Pancreas (tissue), 10 donors: ENCODE data around the gene DDX1. TPM values are rescaled to one million over a fixed set of nuclear protein-coding genes. Genes with fewer than 3 reads are reported as not detected.

Source experiments
- ATAC-seq, 4 donors: fragments of 200-7000 bp; cut with Tn5 transposase; one replicate each; pipeline versions ENCODE4 v1.8.0 to v1.9.1; 2020; ENCODE audit warnings: mild to moderate bottlenecking in 4 of 4, moderate library complexity in 4 of 4
- DNase-seq, 6 donors: peaks; one replicate each; pipeline ENCODE4 v3.0.0-alpha.2; 2020
- FAIRE-seq: peaks from 2 replicates; lab custom pipeline; 2012; peaks lifted over from hg19 to GRCh38; lab: Jason Lieb, UNC
- H3K27ac ChIP-seq, 4 donors: fragments of 200-600 bp; sonication (generic); 1 replicate in 3 of 4; 2 replicates in 1 of 4; pipeline versions ENCODE4 v1.5.0 to v1.8.0; 2020
- H3K27me3 ChIP-seq, 4 donors: fragments of 200-600 bp; one replicate each; pipeline ENCODE4 v1.8.0; 2021
- H3K36me3 ChIP-seq, 3 donors: fragments of 200-600 bp; sonication (generic) in 1 of 3; one replicate each; pipeline versions ENCODE4 v1.5.0 to v1.8.0; 2020 to 2021
- H3K4me1 ChIP-seq, 3 donors: fragments of 200-600 bp; one replicate each; pipeline ENCODE4 v1.8.0; 2021
- H3K4me3 ChIP-seq, 4 donors: fragments of 200-600 bp; sonication (generic) in 2 of 4; one replicate each; pipeline versions ENCODE4 v1.5.0 to v1.8.0; 2020 to 2021
- H3K9me3 ChIP-seq, 4 donors: fragments of 200-600 bp; one replicate each; pipeline ENCODE4 v1.8.0; 2021
- WGBS, 2 donors: extraction: QIAGEN DNeasy Blood & Tissue Kit; methylation state at CpG; one replicate each; pipeline ENCODE4 v1.1.7; 2013; 5-methylcytosine and 5-hydroxymethylcytosine counted together
- intact Hi-C, 3 donors: fragments of 100-400 bp; cut with DNase I; formaldehyde crosslinking; loops; one replicate each; pipeline versions ENCODE4 v1.11.1 to v1.14.2; 2022
- polyA plus RNA-seq, 2 donors: library from polyadenylated mRNA; stranded (reverse); fragments of 200-250 nt; gene quantifications; one replicate each; pipeline ENCODE4 v1.2.3, GENCODE V29; 2013
- total RNA-seq, 6 donors: library from RNA; stranded (reverse); fragmentation: NEBNext Ultra II Directional in 4 of 6; extraction: Animal tissue kit (Norgen Biotek cat#: 25700) in 4 of 6; gene quantifications; one replicate each; pipeline versions ENCODE4 v1.2.1 to v1.2.4, GENCODE V29; 2021 to 2023
- TF ChIP-seq, protein P1 (sequence below), 4 donors: fragments of 200-600 bp; sonication (generic) in 3 of 4; IDR thresholded peaks; one replicate each; pipeline versions ENCODE4 v1.5.0 to v1.8.0; 2021; ENCODE audit warnings: antibody characterized with exemption in 4 of 4
- donor health status: healthy with polysubstance abuse.
- donor health status: DM: no; HTN: no; CAD: no; lungs with moderate emphysema.
- donor health status: DM: no; HTN: no; CAD: no.
- donor health status: control.
- donor health status: control.
- donor health status: Bipolar disorder and iron deficiency.
- donor health status: DM: yes; HTN: yes; CAD: no.
- donor health status: DM: no; HTN: no; CAD: no.
- donor health status: DM: no; HTN: no; CAD: no.
- donor health status: DM: yes; HTN: yes; CAD: no.

DDX1 gene
- total and polyA plus RNA-seq, 8 donors = 25.5 to 55.1 (median 43.1) TPM

DNA sequence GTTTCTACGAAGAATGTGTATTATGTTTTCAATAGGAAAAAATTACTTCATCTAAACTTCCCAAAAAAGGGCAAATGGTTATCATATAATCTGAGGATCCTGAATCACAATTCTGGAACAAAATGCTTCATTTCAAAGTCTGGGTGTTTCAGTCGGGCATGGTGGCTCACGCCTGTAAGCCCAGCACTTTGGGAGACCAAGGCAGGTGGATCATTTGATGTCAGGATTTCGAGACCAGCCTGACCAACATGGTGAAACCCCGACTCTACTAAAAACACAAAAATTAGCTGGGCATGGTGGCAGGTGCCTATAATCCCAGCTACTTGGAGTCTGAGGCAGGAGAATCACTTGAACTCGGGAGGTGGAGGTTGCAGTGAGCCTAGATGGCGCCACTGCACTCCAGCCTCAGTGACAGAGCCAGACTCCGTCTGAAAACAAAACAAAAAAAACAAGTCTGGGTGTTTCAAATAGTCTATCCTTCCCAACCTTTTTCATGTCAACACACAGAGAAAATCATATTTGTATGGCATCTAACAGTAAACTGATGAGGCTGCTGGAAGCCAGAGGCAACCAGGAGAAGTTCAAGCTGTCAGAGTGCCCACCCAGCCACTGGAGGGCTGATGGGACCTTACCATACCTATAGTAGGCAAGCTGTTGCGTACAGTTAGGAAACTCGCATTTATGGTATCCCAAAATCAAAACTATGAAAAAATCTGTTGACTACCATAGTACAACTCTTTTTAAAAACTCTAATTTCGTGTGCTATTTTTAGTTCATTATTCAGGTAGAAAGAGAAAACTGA is 45.2 kb upstream of the DDX1 start:
- no peak for DNase-seq
- Histone ChIP-seq H3K9me3 (no peaks in the 10 kb centered on the region), H3K36me3 (peaks cover 0 to 14% (median 0%) of the 10 kb centered on the region in 3 donors), H3K4me1 (peaks cover 0 to 3% (median 0%) of the 10 kb centered on the region in 3 donors), H3K27me3 (no peaks in the 10 kb centered on the region), H3K27ac (no peak overlapping the region), H3K4me3 (no peak overlapping the region)
- 93 to 96% methylated on average over 11 of the region's 11 CpGs for WGBS, 2 donors
- intact Hi-C loops = no loop called here
- TF ChIP-seq, protein P1, sequence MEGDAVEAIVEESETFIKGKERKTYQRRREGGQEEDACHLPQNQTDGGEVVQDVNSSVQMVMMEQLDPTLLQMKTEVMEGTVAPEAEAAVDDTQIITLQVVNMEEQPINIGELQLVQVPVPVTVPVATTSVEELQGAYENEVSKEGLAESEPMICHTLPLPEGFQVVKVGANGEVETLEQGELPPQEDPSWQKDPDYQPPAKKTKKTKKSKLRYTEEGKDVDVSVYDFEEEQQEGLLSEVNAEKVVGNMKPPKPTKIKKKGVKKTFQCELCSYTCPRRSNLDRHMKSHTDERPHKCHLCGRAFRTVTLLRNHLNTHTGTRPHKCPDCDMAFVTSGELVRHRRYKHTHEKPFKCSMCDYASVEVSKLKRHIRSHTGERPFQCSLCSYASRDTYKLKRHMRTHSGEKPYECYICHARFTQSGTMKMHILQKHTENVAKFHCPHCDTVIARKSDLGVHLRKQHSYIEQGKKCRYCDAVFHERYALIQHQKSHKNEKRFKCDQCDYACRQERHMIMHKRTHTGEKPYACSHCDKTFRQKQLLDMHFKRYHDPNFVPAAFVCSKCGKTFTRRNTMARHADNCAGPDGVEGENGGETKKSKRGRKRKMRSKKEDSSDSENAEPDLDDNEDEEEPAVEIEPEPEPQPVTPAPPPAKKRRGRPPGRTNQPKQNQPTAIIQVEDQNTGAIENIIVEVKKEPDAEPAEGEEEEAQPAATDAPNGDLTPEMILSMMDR (IDR thresholded peaks at IDR 0.05) = no peak
- no peak for FAIRE-seq
- no peak for ATAC-seq

DNA sequence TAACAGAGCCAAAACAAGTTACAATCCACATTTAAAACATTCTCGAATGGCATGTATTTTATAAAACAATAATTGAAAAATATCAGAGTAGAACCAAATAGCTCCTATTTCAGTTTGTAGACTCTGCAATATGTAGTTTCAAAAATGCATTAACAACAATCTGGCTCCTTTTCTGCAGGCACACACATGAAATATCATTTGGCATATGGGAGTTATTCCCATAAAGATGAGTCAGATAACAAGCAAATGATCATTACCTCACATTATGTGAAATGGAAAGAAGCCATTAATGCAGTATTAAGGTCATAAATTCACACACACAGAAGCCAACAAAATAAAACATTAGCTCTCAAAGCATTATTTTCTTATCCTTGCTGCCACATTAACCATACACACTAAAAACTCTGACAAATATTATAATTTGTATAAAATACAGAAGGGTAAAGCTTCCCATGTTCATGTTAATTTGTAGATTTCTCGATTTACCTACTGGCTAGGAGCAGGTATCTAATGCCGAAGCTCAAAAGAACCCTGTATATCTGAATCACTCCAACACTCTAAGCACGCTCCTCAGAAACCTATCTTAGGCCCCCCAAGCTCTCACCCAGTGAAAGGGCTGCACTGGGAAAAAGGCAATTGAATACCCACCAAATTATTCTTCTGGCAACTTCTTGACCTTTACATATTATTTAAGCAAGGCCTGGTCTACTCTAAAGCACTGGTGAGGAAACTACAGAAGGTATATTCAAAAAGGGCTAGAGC is 44.4 kb upstream of the DDX1 start:
- H3K4me3 ChIP-seq = no peak overlapping the region
- ATAC-seq = no peak

DNA sequence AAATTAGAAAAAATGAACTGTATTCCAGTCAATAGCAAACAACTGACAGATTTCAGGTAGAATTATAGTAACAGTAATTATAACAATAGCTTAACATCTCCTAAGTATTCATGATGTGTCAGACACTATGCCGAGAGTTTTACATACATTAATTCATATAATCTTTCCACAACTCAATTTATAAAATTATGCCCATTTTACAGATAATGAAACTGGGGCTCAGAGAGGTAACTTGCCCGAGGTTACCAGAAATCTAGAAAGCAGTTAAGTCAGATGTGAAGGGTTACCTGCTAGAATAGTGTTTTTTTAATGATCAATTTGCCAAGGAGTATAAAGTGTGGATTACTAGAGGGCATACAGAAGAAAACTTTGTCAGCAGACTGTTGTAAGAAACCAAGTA is 42.7 kb upstream of the DDX1 start:
- no peak for DNase-seq

More for the DNA sequence above, 44.4 kb upstream of the DDX1 start:
- FAIRE-seq = no peak
- Histone ChIP-seq H3K27ac (no peak overlapping the region), H3K36me3 (peaks cover 0 to 14% (median 0%) of the 10 kb centered on the region in 3 donors), H3K9me3 (no peaks in the 10 kb centered on the region), H3K4me1 (peaks cover 0 to 3% (median 0%) of the 10 kb centered on the region in 3 donors), H3K27me3 (no peaks in the 10 kb centered on the region)
- 96% methylated on average over 4 of the region's 4 CpGs for WGBS, 2 donors
- intact Hi-C loops = no loop called here
- TF ChIP-seq, protein P1 (IDR thresholded peaks at IDR 0.05) = no peak
- no peak for DNase-seq

DNA sequence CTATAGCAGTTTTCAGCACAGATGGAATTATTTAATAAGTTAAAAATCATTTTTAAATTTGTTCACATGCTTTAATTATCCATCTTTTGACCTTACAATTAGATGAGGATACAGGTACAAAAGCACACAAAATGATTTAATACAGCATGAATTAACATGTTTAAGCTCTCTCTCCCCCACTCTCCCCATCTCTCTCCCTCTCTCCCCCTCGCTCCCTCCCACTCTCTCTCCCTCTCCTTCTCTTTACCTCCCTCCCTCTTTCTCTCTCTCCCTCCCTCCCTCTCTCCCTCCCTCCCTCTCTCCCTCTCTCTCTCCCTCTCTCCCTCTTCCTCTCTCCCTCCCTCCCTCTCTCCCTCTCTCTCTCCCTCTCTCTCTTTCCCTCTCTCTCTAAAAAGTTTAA is 38.1 kb upstream of the DDX1 start:
- Histone ChIP-seq H3K27ac (no peak overlapping the region), H3K4me3 (no peak overlapping the region), H3K9me3 (no peaks in the 10 kb centered on the region), H3K36me3 (peaks cover 0 to 12% (median 0%) of the 10 kb centered on the region in 3 donors), H3K4me1 (peaks cover 0 to 13% (median 11%) of the 10 kb centered on the region in 3 donors), H3K27me3 (no peaks in the 10 kb centered on the region)
- FAIRE-seq = no peak
- intact Hi-C loops = no loop called here
- TF ChIP-seq, protein P1 (IDR thresholded peaks at IDR 0.05) = no peak
- ATAC-seq = no peak
- WGBS, 2 donors = 88 to 90% methylated on average over 1 of the region's 1 CpG
- DNase-seq = no peak

More for the DNA sequence above, 42.7 kb upstream of the DDX1 start:
- H3K27me3 ChIP-seq = no peaks in the 10 kb centered on the region
- 90 to 92% methylated on average over 2 of the region's 2 CpGs for WGBS, 2 donors
- no peaks in the 10 kb centered on the region for H3K9me3 ChIP-seq
- no peak overlapping the region for H3K27ac ChIP-seq
- H3K4me3 ChIP-seq = no peak overlapping the region
- no peak for ATAC-seq
- no peak for FAIRE-seq
- intact Hi-C loops = no loop called here
- peaks cover 0 to 14% (median 0%) of the 10 kb centered on the region in 3 donors for H3K36me3 ChIP-seq
- TF ChIP-seq, protein P1 (IDR thresholded peaks at IDR 0.05) = no peak
- H3K4me1 ChIP-seq = no peaks in the 10 kb centered on the region
